Hematopoietic multipotent progenitor cell treated with erythropoietin and hydrocortisone succinate and interleukin-3 and kit ligand, for 4 days (in vitro differentiated cells): Measurements from ENCODE around the gene CENPX.
"Not testable (repeated sequence)": the region's sequence is repeated elsewhere in the genome, so short reads cannot be mapped to it uniquely, and the experiment has no call there.

Experiments used
- DNase-seq: peaks from one replicate; pipeline ENCODE4 v3.0.0-alpha.2; 2015

CENPX gene

GRCh38 chr17:81995463-81996231 lies 27.0 kb downstream of the CENPX start:
- no peak for DNase-seq

- DNase-seq = no peak
Observed at GRCh38 chr17:81994593-81995462, 27.9 kb downstream of the CENPX start.

DNA sequence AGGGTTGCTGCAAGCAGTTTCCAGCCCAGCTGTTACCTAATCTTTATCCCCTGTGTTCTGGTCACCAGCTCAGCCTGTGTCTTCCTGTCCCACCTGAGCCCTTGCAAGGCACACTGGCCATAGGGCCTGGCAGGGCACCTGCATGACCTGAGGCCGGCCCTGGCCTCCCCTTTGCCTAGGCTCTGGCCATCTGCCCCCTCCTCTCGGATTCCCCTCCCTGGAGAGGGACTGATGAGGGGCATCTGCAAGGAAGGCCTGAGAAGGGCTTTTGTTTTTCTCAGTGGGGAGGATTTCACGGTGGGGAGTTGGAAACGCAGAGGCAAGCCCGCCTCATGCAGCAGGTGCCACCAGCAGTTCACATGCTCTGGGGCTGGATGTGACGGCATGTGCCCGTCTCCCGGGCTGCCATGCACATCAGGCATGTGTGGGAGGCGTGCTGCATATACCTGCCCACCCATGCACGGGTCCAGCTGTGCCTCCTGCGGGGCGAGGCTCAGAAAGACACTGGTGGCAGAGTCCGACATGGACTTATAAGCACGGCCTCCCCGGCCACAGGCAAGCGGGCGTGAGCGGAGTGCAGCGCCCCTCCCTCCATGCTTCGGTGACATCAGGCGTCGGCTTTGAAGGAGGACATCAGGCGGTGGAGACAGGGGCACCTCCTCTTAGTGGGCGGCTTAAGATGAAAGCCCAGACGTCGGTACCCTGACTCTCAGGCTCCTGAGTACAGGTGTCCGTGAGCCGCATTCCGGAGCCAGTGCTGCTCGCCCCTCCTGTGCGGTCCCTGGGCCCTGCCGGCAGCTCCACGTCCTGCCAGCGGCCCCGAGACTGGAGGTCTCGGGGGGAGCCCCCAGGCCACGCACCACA lies 28.7 kb downstream of the CENPX start:
- no peak for DNase-seq

- no peak for DNase-seq
Observed at GRCh38 chr17:81992306-81993102, 30.2 kb downstream of the CENPX start.

DNA sequence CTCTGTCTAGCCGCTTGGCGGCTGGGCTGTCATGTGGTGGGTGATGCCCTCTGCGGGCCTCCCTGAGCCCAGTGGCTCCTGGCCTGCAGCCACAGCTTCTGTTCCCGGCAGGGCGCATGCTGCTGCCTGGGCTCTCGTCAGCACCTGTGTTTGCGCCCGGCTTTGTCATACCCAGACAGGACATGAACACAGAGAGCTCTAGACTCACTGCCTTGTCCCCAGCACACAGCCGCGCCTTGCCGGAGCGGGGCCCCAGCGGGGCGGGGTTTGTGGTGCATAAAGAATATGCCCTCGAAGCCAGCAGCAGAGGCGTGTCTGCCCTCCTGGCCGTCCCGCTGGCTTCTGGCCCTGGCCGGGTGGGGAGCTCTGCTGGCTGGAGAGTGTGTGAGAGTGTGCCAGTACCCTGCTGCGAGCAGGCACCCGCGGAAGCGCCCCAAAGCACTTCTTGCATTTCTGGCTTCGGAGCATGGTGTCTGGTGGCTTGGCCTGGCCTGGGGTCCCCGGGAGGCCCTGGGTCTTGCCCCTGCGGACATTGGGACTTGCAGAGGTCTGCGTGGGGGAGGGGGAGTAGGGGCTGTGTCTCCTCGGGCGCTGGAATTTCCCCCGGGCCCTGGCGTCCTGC lies 30.9 kb downstream of the CENPX start:
- peak; percentile 64 for DNase-seq

DNA sequence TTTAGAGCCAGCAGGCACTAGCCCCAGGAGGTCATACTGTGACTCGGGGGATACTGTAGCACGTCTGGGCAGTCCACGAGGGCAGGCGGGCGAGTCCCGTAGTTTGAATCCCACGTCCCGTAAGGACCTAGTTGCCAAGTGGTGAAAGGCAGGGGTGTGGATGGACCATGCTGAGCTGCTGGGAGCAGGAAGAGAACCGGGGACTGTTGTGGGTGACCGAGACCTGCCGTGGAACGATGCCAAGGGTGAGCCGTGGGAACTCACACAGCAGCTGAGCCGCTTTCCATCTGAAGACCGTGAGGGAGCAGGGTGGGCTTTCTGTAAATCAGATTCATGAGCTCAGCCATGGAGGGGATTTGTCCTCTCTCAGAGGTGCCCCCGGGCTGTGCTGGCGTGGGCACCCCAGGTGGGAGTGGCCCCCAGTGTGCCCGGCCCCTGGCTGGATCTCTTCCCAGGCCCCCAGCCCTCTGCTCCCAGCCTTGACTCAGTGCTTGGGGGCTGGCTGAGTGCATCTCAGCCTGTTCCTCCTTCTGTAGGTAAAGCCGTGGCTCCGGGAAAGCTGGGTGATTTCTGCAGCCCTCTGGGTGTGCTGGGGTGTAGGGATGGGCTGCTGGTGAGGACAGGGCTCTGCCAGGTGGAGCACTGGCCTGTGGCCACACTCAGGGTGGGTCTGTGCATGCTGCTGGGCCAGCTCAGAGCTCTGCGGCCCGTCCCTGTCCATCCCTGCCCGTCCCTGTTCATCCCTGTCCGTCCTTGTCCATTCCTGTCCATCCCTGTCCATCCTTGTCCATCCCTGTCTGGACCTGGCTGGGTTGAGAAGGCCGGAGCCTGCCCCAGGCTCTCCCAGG lies 31.6 kb downstream of the CENPX start:
- DNase-seq = no peak

GRCh38 chr17:81987161-81987770 lies 35.4 kb downstream of the CENPX start:
- no peak for DNase-seq

GRCh38 chr17:81986606-81987005 lies 36.1 kb downstream of the CENPX start:
- DNase-seq = no peak

DNA sequence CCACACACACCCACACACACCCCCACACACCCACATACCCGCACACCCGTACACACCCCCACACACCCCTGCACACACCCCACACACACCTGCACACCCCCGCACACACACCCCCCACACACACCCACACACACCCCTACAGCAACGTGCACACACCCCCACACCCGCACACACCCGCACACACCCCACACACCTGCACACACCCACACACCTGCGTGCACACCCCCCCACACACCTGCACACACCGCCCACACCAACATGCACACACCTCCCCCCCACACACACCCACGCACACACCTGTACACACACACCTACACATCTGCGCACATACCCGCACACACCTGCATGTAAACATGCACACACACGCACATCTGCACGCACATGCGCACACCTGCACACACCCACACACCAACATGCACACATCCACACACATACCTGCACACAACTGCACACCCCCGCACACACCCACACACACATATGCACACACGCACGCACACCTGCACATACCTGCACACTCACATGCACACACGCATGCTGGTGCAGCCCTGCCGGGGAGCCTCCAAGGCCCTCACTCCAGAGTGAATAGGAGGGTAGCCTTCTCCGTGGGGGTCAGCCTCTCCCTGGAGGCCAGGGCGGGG lies 37.8 kb downstream of the CENPX start:
- DNase-seq = no peak

DNA sequence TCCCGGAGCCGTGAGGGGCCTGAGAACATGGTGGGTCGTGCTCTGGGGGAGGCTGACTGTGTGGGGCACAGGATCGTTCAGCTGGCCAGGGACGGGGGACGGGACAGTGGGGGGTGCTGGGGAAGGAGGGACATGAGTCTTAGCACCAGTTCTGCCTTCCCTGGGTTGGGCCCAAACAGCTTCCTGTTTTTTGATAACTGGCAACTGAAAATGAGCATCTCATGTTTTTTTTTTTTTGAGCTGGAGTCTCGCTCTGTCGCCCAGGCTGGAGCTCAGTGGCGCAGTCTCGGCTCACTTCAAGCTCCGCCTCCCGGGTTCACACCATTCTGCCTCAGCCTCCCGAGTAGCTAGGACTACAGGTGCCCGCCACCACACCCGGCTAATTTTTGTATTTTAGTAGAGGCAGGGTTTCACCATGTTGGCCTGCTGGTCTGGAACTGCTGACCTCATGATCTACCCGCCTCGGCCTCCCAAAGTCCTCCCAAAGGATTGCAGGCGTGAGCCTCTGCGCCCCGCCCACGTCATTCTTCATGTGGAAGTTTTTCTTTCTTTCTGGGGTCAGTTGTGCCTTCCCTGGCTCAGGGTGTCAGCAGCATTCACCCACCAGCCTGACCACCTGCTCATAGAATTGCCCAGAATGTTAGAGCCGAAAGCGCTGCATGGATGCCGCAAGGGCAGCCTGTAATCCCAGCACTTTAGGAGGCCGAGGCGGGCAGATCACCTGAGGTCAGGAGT lies 38.9 kb downstream of the CENPX start:
- peak; percentile 47 for DNase-seq

- DNase-seq = no peak
Observed at GRCh38 chr17:81983011-81983638, 39.6 kb downstream of the CENPX start.

- DNase-seq = not testable (repeated sequence)
Observed at GRCh38 chr17:81981511-81981910, 41.2 kb downstream of the CENPX start.

GRCh38 chr17:81980707-81981343 lies 41.9 kb downstream of the CENPX start:
- peak; percentile 78 for DNase-seq

DNA sequence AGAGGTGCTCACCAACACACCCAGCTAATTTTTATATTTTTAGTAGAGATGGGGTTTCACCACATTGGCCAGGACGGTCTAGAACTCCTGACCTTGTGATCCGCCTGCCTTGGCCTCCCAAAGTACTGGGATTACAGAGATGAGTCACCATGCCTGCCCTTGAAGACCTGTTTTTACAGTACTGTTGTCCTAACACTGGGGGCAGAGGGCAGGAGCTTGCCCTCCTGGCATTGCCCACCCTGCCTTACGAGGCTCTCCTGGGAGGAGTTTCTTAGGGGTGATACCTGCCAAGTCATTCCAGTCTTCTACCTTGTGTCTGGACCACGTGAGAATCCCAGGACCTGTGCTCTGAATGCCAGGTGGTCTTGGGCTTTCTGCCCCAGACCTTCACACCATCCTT lies 42.6 kb downstream of the CENPX start:
- no peak for DNase-seq

DNA sequence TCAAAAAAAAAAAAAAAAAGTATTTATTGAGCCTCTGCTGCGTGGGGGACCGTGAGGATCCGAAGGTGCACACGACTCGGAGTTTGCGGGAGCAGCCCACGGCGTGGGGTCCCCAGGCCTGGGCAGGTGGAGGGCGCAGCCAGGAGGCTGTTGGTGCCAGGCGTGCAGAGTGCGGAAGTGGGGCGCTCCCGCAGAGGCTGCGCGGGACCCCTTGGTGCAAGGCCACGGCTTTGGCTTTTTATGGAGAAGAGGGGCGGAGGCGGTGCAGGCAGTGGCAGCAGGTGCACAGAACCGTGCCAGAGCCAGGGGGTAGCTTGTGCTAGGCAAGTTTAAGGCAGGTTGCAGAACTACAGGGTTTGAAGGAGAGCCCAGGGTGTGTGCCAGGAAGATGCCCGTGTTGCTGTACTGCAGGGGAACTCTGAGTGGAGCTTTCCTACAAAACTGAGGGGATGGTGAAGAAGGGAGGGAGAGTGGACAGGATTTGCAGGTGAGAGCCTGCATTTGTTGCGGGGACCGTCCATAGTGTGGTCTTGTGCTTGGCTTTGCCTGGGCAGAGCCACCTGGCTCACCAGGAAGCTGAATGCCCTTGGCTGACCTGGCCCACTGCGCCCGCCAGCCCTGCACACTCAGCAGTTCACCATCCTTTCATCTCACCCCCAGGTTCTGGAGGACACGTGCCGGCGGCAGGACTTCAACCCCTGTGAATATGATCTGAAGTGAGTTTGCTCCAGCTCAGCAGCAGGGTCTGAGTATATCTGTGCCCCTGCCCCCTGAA lies 44.0 kb downstream of the CENPX start:
- no peak for DNase-seq

- DNase-seq = peak; percentile 94
Observed at GRCh38 chr17:81977211-81977808, 45.4 kb downstream of the CENPX start, which contains the start of gene ASPSCR1. Gene ASPSCR1 (plus strand): TSS chr17:81977629. CDS start chr17:81977647, 18 bp downstream.
